ENCODE results near the gene PRDM5.

- TF ChIP-seq CTCF (IDR thresholded peaks at IDR 0.05) (no peak), POLR2A (IDR thresholded peaks at IDR 0.05) (no peak)
Measured at GRCh38 chr4:120691106-120691505, 231.4 kb downstream of the PRDM5 start.

Data from body of pancreas (tissue), 4 donors.